HCT116 (cell line): Measurements from ENCODE around the gene DOP1B.

Experiments
- EZH2phosphoT487 ChIP-seq: fragments of 200-600 bp; IDR thresholded peaks from 2 replicates; pipeline ENCODE4 v1.6.1; 2018; ENCODE audit warnings: antibody characterized with exemption, borderline replicate concordance
- MAX ChIP-seq: IDR thresholded peaks from 2 replicates; pipeline ENCODE4 v1.6.1; 2012
- POLR2AphosphoS5 ChIP-seq: IDR thresholded peaks from 2 replicates; pipeline ENCODE4 v1.6.1; 2011; ENCODE audit warnings: mild to moderate bottlenecking, low read depth, low read length, moderate library complexity
- RAD21 ChIP-seq: IDR thresholded peaks from 2 replicates; pipeline ENCODE4 v1.6.1; 2012; ENCODE audit warnings: low read depth, mild to moderate bottlenecking
- SIN3A ChIP-seq: IDR thresholded peaks from 2 replicates; pipeline ENCODE4 v1.6.1; 2012; ENCODE audit warnings: low read depth
- ZNF274 ChIP-seq: fragments of 200-500 bp; sonication (Bioruptor generic); IDR thresholded peaks from 2 replicates; pipeline ENCODE4 v1.6.1; 2014; ENCODE audit warnings: mild to moderate bottlenecking, low read depth, low read length, inconsistent platforms
- TF ChIP-seq, protein P1 (sequence below): IDR thresholded peaks from 2 replicates; pipeline ENCODE4 v1.6.1; 2012; ENCODE audit warnings: low read depth
- TF ChIP-seq, protein P2 (sequence below), 3 experiments: fragments of 200-600 bp in 1 of 3; sonication (generic) in 1 of 3; IDR thresholded peaks in 2 of 3; conservative IDR thresholded peaks in 1 of 3; 2 replicates each; pipeline ENCODE4 v1.5.1; 2012 to 2017; ENCODE audit warnings: low read depth in 2 of 3, low read length in 2 of 3, antibody characterized with exemption in 1 of 3, borderline replicate concordance in 1 of 3, control low read depth in 1 of 3, mild to moderate bottlenecking in 1 of 3, mixed read lengths in 1 of 3, mixed run types in 1 of 3, moderate library complexity in 1 of 3; ENCODE audit not compliant: insufficient read depth in 1 of 3
- TF ChIP-seq, protein P3 (sequence below): IDR thresholded peaks from 2 replicates; pipeline ENCODE4 v1.6.1; 2012

DNA sequence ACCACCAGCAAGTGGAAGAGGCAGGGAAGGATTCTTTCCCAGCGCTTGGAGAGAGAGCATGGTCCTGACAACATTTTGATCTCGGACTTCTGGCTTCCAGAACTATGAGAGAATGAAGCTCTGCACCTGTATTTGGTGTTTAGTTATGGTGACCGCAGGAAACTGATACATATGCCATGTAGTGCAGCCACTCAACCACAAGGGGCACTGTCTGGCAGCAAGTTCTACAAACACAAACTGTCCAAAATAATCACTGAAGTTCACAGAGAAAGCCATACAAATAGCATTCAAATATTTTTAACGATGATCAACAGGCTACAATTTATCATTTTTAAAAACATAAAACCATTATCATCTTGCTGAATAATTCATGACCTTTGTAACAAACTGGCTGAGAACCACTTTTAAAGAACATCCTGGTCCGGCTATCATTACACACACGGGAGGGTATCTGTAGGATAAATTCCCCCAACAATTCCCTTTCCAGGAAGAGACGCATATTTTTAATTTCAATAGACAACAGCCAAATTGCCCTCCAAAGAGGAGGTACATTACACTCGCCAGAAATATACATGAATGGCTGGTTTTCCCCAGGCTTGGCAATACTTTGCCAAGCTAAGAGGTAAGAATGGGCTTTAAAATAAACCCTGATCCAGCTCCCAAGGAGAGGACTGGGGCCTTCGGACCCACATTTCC lies 31.0 kb upstream of the DOP1B start:
- TF ChIP-seq, protein P1, sequence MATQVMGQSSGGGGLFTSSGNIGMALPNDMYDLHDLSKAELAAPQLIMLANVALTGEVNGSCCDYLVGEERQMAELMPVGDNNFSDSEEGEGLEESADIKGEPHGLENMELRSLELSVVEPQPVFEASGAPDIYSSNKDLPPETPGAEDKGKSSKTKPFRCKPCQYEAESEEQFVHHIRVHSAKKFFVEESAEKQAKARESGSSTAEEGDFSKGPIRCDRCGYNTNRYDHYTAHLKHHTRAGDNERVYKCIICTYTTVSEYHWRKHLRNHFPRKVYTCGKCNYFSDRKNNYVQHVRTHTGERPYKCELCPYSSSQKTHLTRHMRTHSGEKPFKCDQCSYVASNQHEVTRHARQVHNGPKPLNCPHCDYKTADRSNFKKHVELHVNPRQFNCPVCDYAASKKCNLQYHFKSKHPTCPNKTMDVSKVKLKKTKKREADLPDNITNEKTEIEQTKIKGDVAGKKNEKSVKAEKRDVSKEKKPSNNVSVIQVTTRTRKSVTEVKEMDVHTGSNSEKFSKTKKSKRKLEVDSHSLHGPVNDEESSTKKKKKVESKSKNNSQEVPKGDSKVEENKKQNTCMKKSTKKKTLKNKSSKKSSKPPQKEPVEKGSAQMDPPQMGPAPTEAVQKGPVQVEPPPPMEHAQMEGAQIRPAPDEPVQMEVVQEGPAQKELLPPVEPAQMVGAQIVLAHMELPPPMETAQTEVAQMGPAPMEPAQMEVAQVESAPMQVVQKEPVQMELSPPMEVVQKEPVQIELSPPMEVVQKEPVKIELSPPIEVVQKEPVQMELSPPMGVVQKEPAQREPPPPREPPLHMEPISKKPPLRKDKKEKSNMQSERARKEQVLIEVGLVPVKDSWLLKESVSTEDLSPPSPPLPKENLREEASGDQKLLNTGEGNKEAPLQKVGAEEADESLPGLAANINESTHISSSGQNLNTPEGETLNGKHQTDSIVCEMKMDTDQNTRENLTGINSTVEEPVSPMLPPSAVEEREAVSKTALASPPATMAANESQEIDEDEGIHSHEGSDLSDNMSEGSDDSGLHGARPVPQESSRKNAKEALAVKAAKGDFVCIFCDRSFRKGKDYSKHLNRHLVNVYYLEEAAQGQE, result no peak
- TF ChIP-seq, protein P2, sequence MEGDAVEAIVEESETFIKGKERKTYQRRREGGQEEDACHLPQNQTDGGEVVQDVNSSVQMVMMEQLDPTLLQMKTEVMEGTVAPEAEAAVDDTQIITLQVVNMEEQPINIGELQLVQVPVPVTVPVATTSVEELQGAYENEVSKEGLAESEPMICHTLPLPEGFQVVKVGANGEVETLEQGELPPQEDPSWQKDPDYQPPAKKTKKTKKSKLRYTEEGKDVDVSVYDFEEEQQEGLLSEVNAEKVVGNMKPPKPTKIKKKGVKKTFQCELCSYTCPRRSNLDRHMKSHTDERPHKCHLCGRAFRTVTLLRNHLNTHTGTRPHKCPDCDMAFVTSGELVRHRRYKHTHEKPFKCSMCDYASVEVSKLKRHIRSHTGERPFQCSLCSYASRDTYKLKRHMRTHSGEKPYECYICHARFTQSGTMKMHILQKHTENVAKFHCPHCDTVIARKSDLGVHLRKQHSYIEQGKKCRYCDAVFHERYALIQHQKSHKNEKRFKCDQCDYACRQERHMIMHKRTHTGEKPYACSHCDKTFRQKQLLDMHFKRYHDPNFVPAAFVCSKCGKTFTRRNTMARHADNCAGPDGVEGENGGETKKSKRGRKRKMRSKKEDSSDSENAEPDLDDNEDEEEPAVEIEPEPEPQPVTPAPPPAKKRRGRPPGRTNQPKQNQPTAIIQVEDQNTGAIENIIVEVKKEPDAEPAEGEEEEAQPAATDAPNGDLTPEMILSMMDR (IDR thresholded peaks at IDR 0.05 in 2 of 3, conservative IDR thresholded peaks at IDR 0.05 in 1 of 3; ENCODE audit: borderline replicate concordance in 1 of 3, insufficient read depth in 1 of 3, low read depth in 2 of 3, low read length in 2 of 3), result peak; percentile 33 to 97 (median 96); a peak in 5 of 6 replicates
- TF ChIP-seq POLR2AphosphoS5 (no peak), SIN3A (no peak), EZH2phosphoT487 (no peak), ZNF274 (no peak), RAD21 (peak; percentile 37; the same call in 1 of the 2 replicates), MAX (no peak)
- TF ChIP-seq, protein P3, sequence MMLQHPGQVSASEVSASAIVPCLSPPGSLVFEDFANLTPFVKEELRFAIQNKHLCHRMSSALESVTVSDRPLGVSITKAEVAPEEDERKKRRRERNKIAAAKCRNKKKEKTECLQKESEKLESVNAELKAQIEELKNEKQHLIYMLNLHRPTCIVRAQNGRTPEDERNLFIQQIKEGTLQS, result no peak
